HCT116 (cell line): ENCODE results near the gene BTBD16. TPM values are rescaled to one million over a fixed set of nuclear protein-coding genes. Genes with fewer than 3 reads are reported as not detected.

Experiments
- ATAC-seq: fragments of 200-7000 bp; cut with Tn5 transposase; 2 replicates; pipeline ENCODE4 v1.9.1; 2020; ENCODE audit warnings: mild to moderate bottlenecking, moderate library complexity
- BruUV-seq: library from RNA; stranded (reverse); fragments of 400-500 nt; replicated peaks from 2 replicates; lab custom pipeline; 2021; lab: Mats Ljungman, UMichigan
- CTCF ChIA-PET: fragments of 300-600 bp; sonication (Branson Sonifier 250); formaldehyde crosslinking; loops from one replicate; lab custom pipeline; 2021; ENCODE audit warnings: antibody characterized with exemption; lab: Charles Lee
- POLR2A ChIA-PET: fragments of 300-600, 350-600 bp; sonication (Branson Sonifier 250); formaldehyde crosslinking; loops from one replicate; lab custom pipeline; 2021; ENCODE audit warnings: antibody characterized with exemption; lab: Charles Lee
- RAD21 ChIA-PET, 2 experiments: fragments of 300-600 bp; sonication (Branson Sonifier 250); formaldehyde crosslinking; loops; one replicate each; lab custom pipeline; 2023; ENCODE audit warnings: low total read pairs in 2 of 2; ENCODE audit not compliant: uncharacterized antibody in 2 of 2, unreplicated experiment in 2 of 2, low non-redundant PET in 1 of 2; lab: Charles Lee
- DNase-seq: peaks from one replicate; pipeline ENCODE4 v3.0.0-alpha.2; 2010; ENCODE audit warnings: low read depth, low spot score
- H2AFZ ChIP-seq: fragments of 200-600 bp; shearing (Covaris generic), sonication (generic); 2 replicates; pipeline ENCODE4 v1.6.1; 2017; ENCODE audit warnings: low read depth, mixed run types, mixed read lengths, antibody characterized with exemption, low read length; ENCODE audit not compliant: poor library complexity, severe bottlenecking
- H3K27ac ChIP-seq: 2 replicates; pipeline ENCODE4 v1.5.1; 2012; ENCODE audit warnings: low read depth, low read length
- H3K27me3 ChIP-seq: fragments of 200-600 bp; sonication (generic); 2 replicates; pipeline ENCODE4 v1.6.1; 2016; ENCODE audit warnings: mixed run types, low read length, mixed read lengths; ENCODE audit not compliant: insufficient read depth
- H3K36me3 ChIP-seq, 2 experiments: fragments of 200-500 bp in 1 of 2; fragments of 200-600 bp in 1 of 2; sonication (Bioruptor generic) in 1 of 2; sonication (generic) in 1 of 2; 2 replicates each; pipeline versions ENCODE4 v1.5.1 to v1.6.1; 2014 to 2016; ENCODE audit warnings: low read length in 2 of 2, inconsistent platforms in 1 of 2, mixed read lengths in 1 of 2, mixed run types in 1 of 2; ENCODE audit not compliant: insufficient read depth in 2 of 2, control insufficient read depth in 1 of 2
- H3K4me1 ChIP-seq, 2 experiments: fragments of 200-600 bp in 1 of 2; sonication (generic) in 1 of 2; 2 replicates each; pipeline versions ENCODE4 v1.5.1 to v1.6.1; 2012 to 2017; ENCODE audit warnings: low read length in 2 of 2, inconsistent platforms in 1 of 2, mild to moderate bottlenecking in 1 of 2, mixed read lengths in 1 of 2, mixed run types in 1 of 2, moderate library complexity in 1 of 2; ENCODE audit not compliant: insufficient read depth in 2 of 2, control insufficient read depth in 1 of 2
- H3K4me2 ChIP-seq: fragments of 200-600 bp; sonication (generic); 2 replicates; pipeline ENCODE4 v1.6.1; 2017; ENCODE audit warnings: mixed run types, low read length, mixed read lengths
- H3K4me3 ChIP-seq, 2 experiments: fragments of 200-600 bp in 1 of 2; sonication (generic) in 1 of 2; replicated peaks in 1 of 2; 2 replicates each; pipeline ENCODE4 v1.5.1; 2011 to 2016; ENCODE audit warnings: low read length in 2 of 2, control low read depth in 1 of 2, low read depth in 1 of 2, mild to moderate bottlenecking in 1 of 2, mixed read lengths in 1 of 2, mixed run types in 1 of 2
- H3K79me2 ChIP-seq: fragments of 200-600 bp; sonication (generic); 2 replicates; pipeline ENCODE4 v1.6.1; 2017; ENCODE audit warnings: mild to moderate bottlenecking, mixed run types, low read length, moderate library complexity, mixed read lengths; ENCODE audit not compliant: insufficient read depth
- H3K9ac ChIP-seq: fragments of 200-600 bp; sonication (generic); 2 replicates; pipeline ENCODE4 v1.6.1; 2016; ENCODE audit warnings: low read length, mixed read lengths
- H3K9me2 ChIP-seq: fragments of 200-600 bp; sonication (generic), shearing (Covaris generic); 2 replicates; pipeline ENCODE4 v1.6.1; 2017; ENCODE audit warnings: mixed run types, mild to moderate bottlenecking, moderate library complexity; ENCODE audit not compliant: insufficient read depth
- H3K9me3 ChIP-seq, 2 experiments: fragments of 200-500 bp in 1 of 2; fragments of 200-600 bp in 1 of 2; sonication (Bioruptor generic) in 1 of 2; sonication (generic) in 1 of 2; 2 replicates each; pipeline ENCODE4 v1.6.1; 2014 to 2017; ENCODE audit warnings: low read length in 2 of 2, mixed read lengths in 2 of 2, inconsistent platforms in 1 of 2, low read depth in 1 of 2, mild to moderate bottlenecking in 1 of 2, mixed run types in 1 of 2, moderate library complexity in 1 of 2; ENCODE audit not compliant: control insufficient read depth in 1 of 2, insufficient read depth in 1 of 2
- H4K20me1 ChIP-seq: fragments of 200-600 bp; sonication (generic), shearing (Covaris generic); 2 replicates; pipeline ENCODE4 v1.6.1; 2017; ENCODE audit warnings: mixed run types, mild to moderate bottlenecking, moderate library complexity; ENCODE audit not compliant: insufficient read depth
- EGR1 ChIP-seq: IDR thresholded peaks from 2 replicates; pipeline ENCODE4 v1.6.1; 2012; ENCODE audit warnings: low read depth
- ELF1 ChIP-seq: IDR thresholded peaks from 2 replicates; pipeline ENCODE4 v1.6.1; 2012; ENCODE audit warnings: low read depth, borderline replicate concordance
- EZH2phosphoT487 ChIP-seq: fragments of 200-600 bp; IDR thresholded peaks from 2 replicates; pipeline ENCODE4 v1.6.1; 2018; ENCODE audit warnings: antibody characterized with exemption, borderline replicate concordance
- FOSL1 ChIP-seq: IDR thresholded peaks from 2 replicates; pipeline ENCODE4 v1.6.1; 2012; ENCODE audit warnings: low read depth
- JUND ChIP-seq: IDR thresholded peaks from 2 replicates; pipeline ENCODE4 v1.6.1; 2012
- POLR2A ChIP-seq: IDR thresholded peaks from 2 replicates; pipeline ENCODE4 v1.7.0; 2011; ENCODE audit warnings: borderline replicate concordance; ENCODE audit not compliant: insufficient read depth, insufficient read length; ENCODE audit errors: extremely low read depth
- POLR2AphosphoS5 ChIP-seq: IDR thresholded peaks from 2 replicates; pipeline ENCODE4 v1.6.1; 2011; ENCODE audit warnings: mild to moderate bottlenecking, low read depth, low read length, moderate library complexity
- SP1 ChIP-seq: IDR thresholded peaks from 2 replicates; pipeline ENCODE4 v1.6.1; 2012; ENCODE audit warnings: low read depth
- TCF7L2 ChIP-seq: IDR thresholded peaks from 2 replicates; pipeline ENCODE4 v1.7.0; 2011; ENCODE audit warnings: borderline replicate concordance, inconsistent platforms; ENCODE audit not compliant: insufficient read depth, insufficient read length; ENCODE audit errors: extremely low read depth
- YY1 ChIP-seq: IDR thresholded peaks from 2 replicates; pipeline ENCODE4 v1.6.1; 2011; ENCODE audit warnings: low read length, low read depth, moderate library complexity, mild to moderate bottlenecking; ENCODE audit not compliant: insufficient replicate concordance; ENCODE audit errors: extremely low read depth
- ZBTB33 ChIP-seq: IDR thresholded peaks from 2 replicates; pipeline ENCODE4 v1.6.1; 2011; ENCODE audit warnings: mild to moderate bottlenecking, low read length, moderate library complexity; ENCODE audit not compliant: insufficient replicate concordance; ENCODE audit errors: extremely low read depth
- ZFX ChIP-seq: fragments of 450-650 bp; IDR thresholded peaks from 2 replicates; pipeline ENCODE4 v1.6.1; 2017
- intact Hi-C: fragments of 100-400 bp; cut with micrococcal nuclease; formaldehyde crosslinking; loops from 2 replicates; pipeline ENCODE4 v1.10.0; 2022
- total RNA-seq: library from RNA; stranded (reverse); gene quantifications from one replicate; pipeline ENCODE4 v1.2.1, GENCODE V29; 2021; ENCODE audit not compliant: unreplicated experiment
- TF ChIP-seq, protein P1 (sequence below): IDR thresholded peaks from 2 replicates; pipeline ENCODE4 v1.6.1; 2012

BTBD16 gene
- total RNA-seq, 1 experiment from 2014 or later: 0.27 TPM

DNA sequence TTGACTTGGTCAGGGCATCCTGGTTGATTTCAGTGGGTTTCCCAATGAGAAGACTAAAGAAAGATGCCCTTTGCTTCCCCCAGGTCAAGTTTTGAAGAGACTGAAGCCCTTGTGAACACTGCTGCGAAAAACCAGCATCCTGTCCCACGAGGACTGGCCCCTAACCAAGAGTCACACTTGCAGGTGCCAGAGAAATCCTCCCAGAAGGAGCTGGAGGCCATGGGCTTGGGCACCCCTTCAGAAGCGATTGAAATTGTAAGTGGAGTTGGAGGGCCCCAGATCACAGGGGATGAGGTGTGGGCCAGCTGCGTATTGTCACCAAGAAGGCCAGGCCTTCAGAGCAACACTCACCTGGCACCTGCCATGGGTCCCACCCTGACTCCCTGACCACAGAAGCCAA lies 43.3 kb upstream of the BTBD16 start:
- H3K9ac ChIP-seq: no peak overlapping the region
- H3K9me3 ChIP-seq: no peaks in the 10 kb centered on the region
- DNase-seq (no peak), ATAC-seq (no peak)
- no peaks in the 10 kb centered on the region for H3K4me1 ChIP-seq
- POLR2A ChIA-PET: no interaction called here
- no peaks in the 10 kb centered on the region for H3K27me3 ChIP-seq
- H3K27ac ChIP-seq: no peak overlapping the region
- H3K36me3 ChIP-seq: peaks cover 0 to 5% of the 10 kb centered on the region in 2 experiments; a peak in 2 of 4 replicates
- H3K4me2 ChIP-seq: no peak overlapping the region
- RAD21 ChIA-PET: no interaction called here
- no peaks in the 10 kb centered on the region for H4K20me1 ChIP-seq
- intact Hi-C loops: no loop called here
- no peak overlapping the region for H3K4me3 ChIP-seq
- no TSS peak for BruUV-seq
- TF ChIP-seq POLR2AphosphoS5 (no peak), POLR2A (no peak), ZBTB33 (no peak), TCF7L2 (no peak), ELF1 (no peak)
- TF ChIP-seq, protein P1, sequence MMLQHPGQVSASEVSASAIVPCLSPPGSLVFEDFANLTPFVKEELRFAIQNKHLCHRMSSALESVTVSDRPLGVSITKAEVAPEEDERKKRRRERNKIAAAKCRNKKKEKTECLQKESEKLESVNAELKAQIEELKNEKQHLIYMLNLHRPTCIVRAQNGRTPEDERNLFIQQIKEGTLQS: no peak
- no peaks in the 10 kb centered on the region for H3K79me2 ChIP-seq
- CTCF ChIA-PET: no interaction called here
- H2AFZ ChIP-seq: no peak overlapping the region
- H3K9me2 ChIP-seq: no peaks in the 10 kb centered on the region

DNA sequence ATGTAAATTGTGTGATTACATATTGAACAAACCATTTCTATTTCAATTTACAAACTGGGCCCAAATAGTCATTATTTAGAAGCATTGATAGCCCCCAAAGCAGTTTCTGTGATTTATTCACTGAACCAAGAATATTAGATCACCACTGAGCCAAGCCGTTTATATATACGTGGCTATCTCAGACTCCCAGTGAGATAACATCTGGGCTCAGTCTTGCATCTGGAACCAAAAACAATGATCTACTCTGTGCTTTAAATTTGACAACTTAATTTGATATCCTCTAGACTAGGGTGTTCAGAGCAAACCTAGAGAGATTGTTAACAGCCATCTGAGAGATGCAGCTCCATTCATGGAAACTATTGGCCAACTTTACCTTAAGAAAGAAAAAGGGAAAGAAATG lies 41.4 kb upstream of the BTBD16 start:
- intact Hi-C loops: no loop called here
- H3K36me3 ChIP-seq: peaks cover 0 to 5% of the 10 kb centered on the region in 2 experiments; a peak in 2 of 4 replicates
- H4K20me1 ChIP-seq: no peaks in the 10 kb centered on the region
- H3K9me3 ChIP-seq: no peaks in the 10 kb centered on the region
- H3K9me2 ChIP-seq: no peaks in the 10 kb centered on the region
- ATAC-seq: no peak
- no peak overlapping the region for H3K27ac ChIP-seq
- no peak overlapping the region for H3K4me2 ChIP-seq
- H3K9ac ChIP-seq: no peak overlapping the region
- no peak for DNase-seq
- no peaks in the 10 kb centered on the region for H3K27me3 ChIP-seq
- POLR2A ChIA-PET: no interaction called here
- no peaks in the 10 kb centered on the region for H3K79me2 ChIP-seq
- H2AFZ ChIP-seq: no peak overlapping the region
- H3K4me1 ChIP-seq: no peaks in the 10 kb centered on the region
- CTCF ChIA-PET: no interaction called here
- BruUV-seq: no TSS peak
- RAD21 ChIA-PET: no interaction called here
- H3K4me3 ChIP-seq: no peak overlapping the region
- TF ChIP-seq FOSL1: no peak
- no peak for TF ChIP-seq ZBTB33
- no peak for TF ChIP-seq ELF1
- TF ChIP-seq POLR2AphosphoS5: no peak
- no peak for TF ChIP-seq ZFX
- TF ChIP-seq POLR2A: no peak
- no peak for TF ChIP-seq YY1
- TF ChIP-seq JUND: no peak
- no peak for TF ChIP-seq EZH2phosphoT487
- TF ChIP-seq TCF7L2: no peak
- no peak for TF ChIP-seq SP1
- no peak for TF ChIP-seq EGR1
